NB4 (cell line): ENCODE results near the gene ATP6V1C2.

Experiments used
- DNase-seq: peaks from one replicate; pipeline ENCODE4 v3.0.0; 2010; ENCODE audit warnings: low read depth
- H3K4me3 ChIP-seq: one replicate; pipeline ENCODE4 v1.5.1; 2011; ENCODE audit warnings: mild to moderate bottlenecking, low read depth, low read length, moderate library complexity
- CTCF ChIP-seq: IDR thresholded peaks from one replicate; pipeline ENCODE4 v1.5.1; 2012; ENCODE audit warnings: low read depth, low read length
- MAX ChIP-seq: IDR thresholded peaks from 2 replicates; pipeline ENCODE4 v1.6.1; 2011; ENCODE audit warnings: low read depth, low read length
- MYC ChIP-seq: IDR thresholded peaks from 2 replicates; pipeline ENCODE4 v1.6.1; 2011; ENCODE audit warnings: low read depth, low read length
- POLR2A ChIP-seq: IDR thresholded peaks from 2 replicates; pipeline ENCODE4 v1.6.1; 2011; ENCODE audit warnings: mild to moderate bottlenecking; ENCODE audit not compliant: insufficient read length; ENCODE audit errors: extremely low read depth

ATP6V1C2 gene

GRCh38 chr2:10824191-10824590 is 102.8 kb downstream of the ATP6V1C2 start:
- no peak overlapping the region for H3K4me3 ChIP-seq
- no peak for TF ChIP-seq CTCF
- no peak for TF ChIP-seq MYC
- TF ChIP-seq MAX, result no peak
- TF ChIP-seq POLR2A, result no peak
- DNase-seq, result no peak

- no peak overlapping the region for H3K4me3 ChIP-seq
- DNase-seq, result no peak
- no peak for TF ChIP-seq MYC
- TF ChIP-seq POLR2A, result no peak
- no peak for TF ChIP-seq MAX
- TF ChIP-seq CTCF, result no peak
Observed at GRCh38 chr2:10826026-10826425, 104.6 kb downstream of the ATP6V1C2 start.

GRCh38 chr2:10826625-10827024 is 105.2 kb downstream of the ATP6V1C2 start:
- DNase-seq, result no peak
- TF ChIP-seq POLR2A (no peak), MYC (no peak), MAX (no peak), CTCF (no peak)
- H3K4me3 ChIP-seq, result no peak overlapping the region

GRCh38 chr2:10828346-10828745 is 106.9 kb downstream of the ATP6V1C2 start:
- no peak overlapping the region for H3K4me3 ChIP-seq
- no peak for TF ChIP-seq MYC
- TF ChIP-seq CTCF, result no peak
- TF ChIP-seq MAX, result no peak
- TF ChIP-seq POLR2A, result no peak
- no peak for DNase-seq

GRCh38 chr2:10829299-10829698 is 107.9 kb downstream of the ATP6V1C2 start:
- no peak for TF ChIP-seq MAX
- TF ChIP-seq POLR2A, result no peak
- TF ChIP-seq CTCF, result no peak
- no peak for TF ChIP-seq MYC
- no peak for DNase-seq
- no peak overlapping the region for H3K4me3 ChIP-seq

GRCh38 chr2:10830203-10830602 is 108.8 kb downstream of the ATP6V1C2 start:
- no peak overlapping the region for H3K4me3 ChIP-seq
- TF ChIP-seq MAX (no peak), POLR2A (no peak)
- DNase-seq, result no peak
